Measurements from ENCODE around the gene LBX2.

The LBX2 gene

GRCh38 chr2:74457129-74457548, 42.3 kb downstream of the LBX2 start:
- no peak for DNase-seq (ENCODE audit: low read depth)

- peak; percentile 99 for DNase-seq (ENCODE audit: low read depth)
Measured at GRCh38 chr2:74454654-74455511, 44.5 kb downstream of the LBX2 start, which contains the start of gene INO80B. TSS of gene INO80B (plus strand) at chr2:74455087. CDS start at chr2:74455117, 30 bp downstream.

- DNase-seq (ENCODE audit: low read depth), result no peak
Measured at GRCh38 chr2:74450570-74451190, 48.7 kb downstream of the LBX2 start.

GRCh38 chr2:74448771-74449170, 50.6 kb downstream of the LBX2 start:
- DNase-seq (ENCODE audit: low read depth), result no peak
